MM.1S (cell line): ENCODE results near the gene ELF5.

Experiments used
- DNase-seq: peaks from one replicate; pipeline ENCODE4 v3.0.0-alpha.2; 2015
- H2AFZ ChIP-seq: fragments of 300-600 bp; sonication (generic); 2 replicates; pipeline ENCODE4 v1.6.0; 2016; ENCODE audit warnings: antibody characterized with exemption, low read length
- H3F3A ChIP-seq: fragments of 300-600 bp; sonication (generic); 2 replicates; pipeline ENCODE4 v1.6.1; 2016; ENCODE audit warnings: mild to moderate bottlenecking, antibody characterized with exemption, low read length, moderate library complexity, mixed read lengths; ENCODE audit not compliant: insufficient read depth
- H3K27ac ChIP-seq: fragments of 300-600 bp; sonication (generic); 2 replicates; pipeline ENCODE4 v1.5.1; 2016; ENCODE audit warnings: mild to moderate bottlenecking, low read length
- H3K27me3 ChIP-seq: fragments of 300-600 bp; sonication (generic); replicated peaks from 2 replicates; pipeline ENCODE4 v1.6.0; 2016; ENCODE audit warnings: low read length; ENCODE audit not compliant: insufficient read depth
- H3K36me3 ChIP-seq: fragments of 300-600 bp; sonication (generic); replicated peaks from 2 replicates; pipeline ENCODE4 v1.6.1; 2016; ENCODE audit warnings: mild to moderate bottlenecking, low read length, mixed read lengths; ENCODE audit not compliant: insufficient read depth
- H3K4me1 ChIP-seq: fragments of 300-600 bp; sonication (generic); 2 replicates; pipeline ENCODE4 v1.6.1; 2016; ENCODE audit warnings: low read length, mixed read lengths
- H3K4me2 ChIP-seq: fragments of 300-600 bp; sonication (generic); 2 replicates; pipeline ENCODE4 v1.6.0; 2016; ENCODE audit warnings: low read depth, low read length
- H3K4me3 ChIP-seq: fragments of 300-600 bp; sonication (generic); 2 replicates; pipeline ENCODE4 v1.5.1; 2016; ENCODE audit warnings: low read length, mixed read lengths
- H3K79me2 ChIP-seq: fragments of 300-600 bp; sonication (generic); 2 replicates; pipeline ENCODE4 v1.6.1; 2016; ENCODE audit warnings: mixed run types, low read length, mixed read lengths
- H3K9ac ChIP-seq: fragments of 300-600 bp; sonication (generic); 2 replicates; pipeline ENCODE4 v1.6.1; 2016; ENCODE audit warnings: low read length, mixed read lengths
- H3K9me2 ChIP-seq: fragments of 300-600 bp; sonication (generic); replicated peaks from 2 replicates; pipeline ENCODE4 v1.6.1; 2016; ENCODE audit warnings: mild to moderate bottlenecking, low read length, mixed read lengths; ENCODE audit not compliant: insufficient read depth
- H3K9me3 ChIP-seq: fragments of 300-600 bp; sonication (generic); replicated peaks from 2 replicates; pipeline ENCODE4 v1.6.1; 2016; ENCODE audit warnings: mild to moderate bottlenecking, low read length, mixed read lengths; ENCODE audit not compliant: insufficient read depth
- H4K20me1 ChIP-seq: fragments of 300-600 bp; sonication (generic); 2 replicates; pipeline ENCODE4 v1.6.1; 2016; ENCODE audit warnings: mild to moderate bottlenecking, low read length, moderate library complexity, mixed read lengths; ENCODE audit not compliant: insufficient read depth
- EZH2 ChIP-seq: fragments of 300-600 bp; sonication (generic); optimal IDR thresholded peaks from 2 replicates; pipeline ENCODE3; 2017; ENCODE audit warnings: low read depth, mild to moderate bottlenecking, antibody characterized with exemption, low read length, mixed read lengths
- EZH2phosphoT487 ChIP-seq: fragments of 300-600 bp; sonication (generic); IDR thresholded peaks from 2 replicates; pipeline ENCODE4 v1.6.1; 2018; ENCODE audit warnings: antibody characterized with exemption, low read length
- TF ChIP-seq, protein P1 (sequence below): fragments of 300-600 bp; sonication (generic); IDR thresholded peaks from 2 replicates; pipeline ENCODE4 v1.5.1; 2016; ENCODE audit warnings: antibody characterized with exemption, low read length, mixed read lengths

The ELF5 gene

DNA sequence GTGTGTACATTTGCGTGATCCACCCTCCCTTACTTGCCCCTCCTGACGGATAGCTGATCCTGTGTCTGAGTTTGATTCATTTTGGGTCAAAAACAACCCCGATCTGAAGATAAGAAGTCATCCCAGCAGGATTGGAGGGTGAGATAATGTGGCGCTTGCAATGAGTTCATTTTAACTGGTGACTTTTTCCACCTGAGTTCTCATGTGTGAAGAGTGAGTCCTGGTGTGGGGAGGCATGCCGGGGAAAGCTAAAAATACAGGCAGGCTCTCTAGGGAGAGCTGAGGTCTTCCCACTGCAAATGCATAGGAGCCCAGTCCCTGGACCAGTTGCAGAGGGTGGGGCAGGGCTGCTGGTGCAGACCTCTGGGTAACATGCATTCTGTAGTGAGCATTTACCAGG lies 35.7 kb upstream of the ELF5 start:
- Histone ChIP-seq H3F3A (peaks cover 8% of the 10 kb centered on the region; the same call in 1 of the 2 replicates), H3K27ac (no peak overlapping the region), H4K20me1 (no peaks in the 10 kb centered on the region), H3K4me3 (no peak overlapping the region), H3K4me2 (no peak overlapping the region), H3K36me3 (no peaks in the 10 kb centered on the region), H3K9me3 (no peaks in the 10 kb centered on the region), H3K27me3 (no peaks in the 10 kb centered on the region), H2AFZ (no peak overlapping the region), H3K4me1 (peaks cover 13% of the 10 kb centered on the region), H3K9me2 (no peaks in the 10 kb centered on the region), H3K9ac (no peak overlapping the region), H3K79me2 (no peaks in the 10 kb centered on the region)
- no peak for TF ChIP-seq EZH2phosphoT487
- TF ChIP-seq, protein P1, sequence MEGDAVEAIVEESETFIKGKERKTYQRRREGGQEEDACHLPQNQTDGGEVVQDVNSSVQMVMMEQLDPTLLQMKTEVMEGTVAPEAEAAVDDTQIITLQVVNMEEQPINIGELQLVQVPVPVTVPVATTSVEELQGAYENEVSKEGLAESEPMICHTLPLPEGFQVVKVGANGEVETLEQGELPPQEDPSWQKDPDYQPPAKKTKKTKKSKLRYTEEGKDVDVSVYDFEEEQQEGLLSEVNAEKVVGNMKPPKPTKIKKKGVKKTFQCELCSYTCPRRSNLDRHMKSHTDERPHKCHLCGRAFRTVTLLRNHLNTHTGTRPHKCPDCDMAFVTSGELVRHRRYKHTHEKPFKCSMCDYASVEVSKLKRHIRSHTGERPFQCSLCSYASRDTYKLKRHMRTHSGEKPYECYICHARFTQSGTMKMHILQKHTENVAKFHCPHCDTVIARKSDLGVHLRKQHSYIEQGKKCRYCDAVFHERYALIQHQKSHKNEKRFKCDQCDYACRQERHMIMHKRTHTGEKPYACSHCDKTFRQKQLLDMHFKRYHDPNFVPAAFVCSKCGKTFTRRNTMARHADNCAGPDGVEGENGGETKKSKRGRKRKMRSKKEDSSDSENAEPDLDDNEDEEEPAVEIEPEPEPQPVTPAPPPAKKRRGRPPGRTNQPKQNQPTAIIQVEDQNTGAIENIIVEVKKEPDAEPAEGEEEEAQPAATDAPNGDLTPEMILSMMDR = no peak
- no peak for TF ChIP-seq EZH2
- DNase-seq = no peak

DNA sequence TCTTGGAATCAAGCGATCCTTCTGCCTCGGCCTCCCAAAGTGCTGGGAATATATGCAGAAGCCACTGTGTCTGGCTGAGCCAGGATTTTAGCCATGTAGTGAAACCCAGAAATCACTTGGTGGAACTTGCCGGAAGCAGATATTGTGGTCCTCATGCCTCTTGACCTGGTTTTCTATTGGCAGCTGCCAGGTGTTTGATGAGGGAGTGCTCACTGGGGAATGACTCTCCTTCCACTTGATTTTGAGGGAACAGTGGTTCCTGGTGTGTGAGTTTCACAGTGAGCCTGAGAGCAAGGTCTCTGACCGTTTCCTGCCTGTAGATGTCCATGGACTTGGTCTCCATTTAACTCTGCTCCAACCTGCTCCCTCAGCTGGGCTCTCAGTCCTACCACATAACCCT lies 34.7 kb upstream of the ELF5 start:
- no peak for DNase-seq
- TF ChIP-seq EZH2 (no peak), EZH2phosphoT487 (no peak)
- TF ChIP-seq, protein P1 = no peak
- no peaks in the 10 kb centered on the region for H3K9me2 ChIP-seq
- no peak overlapping the region for H2AFZ ChIP-seq
- H3K36me3 ChIP-seq = no peaks in the 10 kb centered on the region
- no peak overlapping the region for H3K27ac ChIP-seq
- peaks cover 8% of the 10 kb centered on the region; the same call in 1 of the 2 replicates for H3F3A ChIP-seq
- H3K4me3 ChIP-seq = no peak overlapping the region
- H3K27me3 ChIP-seq = no peaks in the 10 kb centered on the region
- H3K4me2 ChIP-seq = no peak overlapping the region
- no peak overlapping the region for H3K9ac ChIP-seq
- peaks cover 13% of the 10 kb centered on the region for H3K4me1 ChIP-seq
- no peaks in the 10 kb centered on the region for H3K79me2 ChIP-seq
- no peaks in the 10 kb centered on the region for H3K9me3 ChIP-seq
- H4K20me1 ChIP-seq = no peaks in the 10 kb centered on the region

DNA sequence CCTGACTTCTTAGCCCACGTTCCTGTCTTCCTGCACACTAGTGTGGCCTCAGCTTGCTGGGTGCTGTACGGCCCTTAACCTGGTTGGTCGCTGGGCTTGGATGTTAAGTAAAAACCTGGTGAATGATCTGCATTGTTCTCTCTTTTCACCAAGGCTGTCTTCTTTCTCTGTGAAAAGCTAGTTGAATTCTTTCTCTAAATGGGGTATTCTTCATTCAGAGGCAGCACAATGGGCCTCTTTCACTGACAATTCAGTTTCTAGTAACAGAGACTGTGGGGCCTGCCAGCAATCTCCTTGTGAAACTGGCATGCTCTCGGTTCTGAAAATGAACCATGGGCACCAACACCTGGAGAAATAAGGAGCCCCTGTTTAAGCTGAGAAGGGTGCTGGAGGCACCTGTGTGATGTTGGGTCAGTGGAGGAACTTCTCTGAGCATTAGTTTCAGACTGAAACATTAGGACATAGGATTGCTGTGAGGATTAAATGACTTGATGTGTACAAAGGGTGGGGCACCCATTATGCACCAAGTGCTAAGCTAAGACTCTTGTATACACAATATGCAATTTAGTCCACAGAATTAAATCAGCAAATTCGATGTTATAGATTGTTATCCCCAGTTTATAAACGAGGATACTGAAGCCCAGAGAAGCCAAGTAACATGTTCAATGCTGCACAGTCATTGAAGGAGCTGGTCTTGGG lies 33.1 kb upstream of the ELF5 start:
- Histone ChIP-seq H3K4me2 (no peak overlapping the region), H3K27me3 (no peaks in the 10 kb centered on the region), H3K36me3 (no peaks in the 10 kb centered on the region), H4K20me1 (no peaks in the 10 kb centered on the region), H3K27ac (no peak overlapping the region; the same call in 1 of the 2 replicates), H2AFZ (no peak overlapping the region), H3K9me3 (no peaks in the 10 kb centered on the region), H3K9ac (no peak overlapping the region), H3K79me2 (no peaks in the 10 kb centered on the region), H3K4me1 (peaks cover 13% of the 10 kb centered on the region), H3K4me3 (no peak overlapping the region), H3K9me2 (no peaks in the 10 kb centered on the region), H3F3A (peaks cover 8% of the 10 kb centered on the region; the same call in 1 of the 2 replicates)
- DNase-seq = peak; percentile 31
- TF ChIP-seq EZH2phosphoT487 (no peak), EZH2 (no peak)
- TF ChIP-seq, protein P1 = no peak
